Dermis microvascular lymphatic vessel endothelial cell (primary cell): ENCODE results near the gene IKZF3. TPM values are rescaled to one million over a fixed set of nuclear protein-coding genes. Genes with fewer than 3 reads are reported as not detected.
"Not testable (repeated sequence)": the region's sequence is repeated elsewhere in the genome, so short reads cannot be mapped to it uniquely, and the experiment has no call there.

ENCODE experiments used
- DNase-seq, 2 donors: peaks; one replicate each; pipeline versions ENCODE4 v3.0.0 to v3.0.0-alpha.2; 2010; ENCODE audit warnings: low read depth in 2 of 2
- total RNA-seq: library from RNA; depleted of rRNA; stranded (reverse); fragments of >200 nt; gene quantifications from 2 replicates; pipeline ENCODE4 v1.2.1, GENCODE V29; 2014

IKZF3 gene
- total RNA-seq, 1 donor from 2014 or later = not detected

GRCh38 chr17:39740357-39741111 lies 123.6 kb downstream of the IKZF3 start:
- peak in 1 of 2 donors; percentile 55 for DNase-seq

- no peak for DNase-seq
Observed at GRCh38 chr17:39739885-39740356, 124.2 kb downstream of the IKZF3 start.

GRCh38 chr17:39738983-39739884 lies 124.9 kb downstream of the IKZF3 start:
- DNase-seq = no peak

- no peak for DNase-seq
Observed at GRCh38 chr17:39738568-39738901, 125.6 kb downstream of the IKZF3 start.

- no peak for DNase-seq
Observed at GRCh38 chr17:39737760-39738567, 126.1 kb downstream of the IKZF3 start, which contains the start of gene GRB7. Gene GRB7 (plus strand): TSS chr17:39737938. CDS start chr17:39742302, 4,364 bp downstream.

- DNase-seq = no peak
Observed at GRCh38 chr17:39737206-39737759, 126.8 kb downstream of the IKZF3 start.

- no peak for DNase-seq
Observed at GRCh38 chr17:39736319-39737165, 127.6 kb downstream of the IKZF3 start.

GRCh38 chr17:39735882-39736281 lies 128.2 kb downstream of the IKZF3 start:
- DNase-seq = no peak

- DNase-seq = no peak
Observed at GRCh38 chr17:39732586-39732985, 131.5 kb downstream of the IKZF3 start.

- DNase-seq = peak; percentile 55 to 78
Observed at GRCh38 chr17:39730095-39730921, 133.8 kb downstream of the IKZF3 start, which contains the start of gene MIEN1. Gene MIEN1 (minus strand): TSS chr17:39730532. CDS start chr17:39730495, 37 bp downstream.

GRCh38 chr17:39729280-39729851 lies 134.7 kb downstream of the IKZF3 start:
- no peak for DNase-seq

- no peak for DNase-seq
Observed at GRCh38 chr17:39727556-39727955, 136.6 kb downstream of the IKZF3 start.

GRCh38 chr17:39726617-39727016 lies 137.5 kb downstream of the IKZF3 start:
- DNase-seq = no peak

- DNase-seq = not testable (repeated sequence)
Observed at GRCh38 chr17:39725923-39726322, 138.2 kb downstream of the IKZF3 start.

GRCh38 chr17:39724731-39725130 lies 139.4 kb downstream of the IKZF3 start:
- no peak for DNase-seq

- DNase-seq = no peak
Observed at GRCh38 chr17:39722965-39723848, 140.9 kb downstream of the IKZF3 start.

- no peak for DNase-seq
Observed at GRCh38 chr17:39722104-39722503, 142.0 kb downstream of the IKZF3 start.
